ENCODE measurements around the gene GIT1. TPM values are rescaled to one million over a fixed set of nuclear protein-coding genes. Genes with fewer than 3 reads are reported as not detected.

The GIT1 gene
- total RNA-seq, 1 experiment from 2014 or later, result 24.2 TPM

DNA sequence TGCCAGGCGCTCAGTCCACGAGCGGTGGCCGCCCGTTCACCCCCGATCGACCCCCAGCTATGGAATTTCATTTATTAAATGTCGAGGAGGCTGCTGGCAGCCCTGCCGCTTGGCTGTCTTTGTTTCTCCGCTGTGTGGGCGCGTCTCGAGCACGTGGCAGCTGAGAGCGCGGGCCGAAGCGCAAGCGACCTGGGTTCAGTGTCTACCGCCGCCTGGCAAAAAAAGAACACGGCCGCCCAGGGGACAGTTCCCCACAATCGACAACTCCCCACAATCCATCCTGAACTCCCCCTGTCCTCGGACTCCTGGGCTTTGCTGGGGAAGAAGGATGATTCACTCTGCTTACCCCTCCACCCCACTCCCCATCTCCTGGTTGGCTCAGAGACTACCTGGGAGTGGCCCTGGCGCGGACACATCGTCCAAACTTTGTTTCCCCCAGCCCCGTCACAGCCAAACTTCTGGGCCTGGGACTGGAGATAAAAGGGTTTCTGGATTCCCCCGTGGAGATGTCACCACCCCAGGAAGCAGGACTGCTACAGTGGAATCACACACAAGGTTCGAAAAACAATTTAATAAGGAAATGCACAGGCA, 1.8 kb upstream of the GIT1 start:
- BruUV-seq (replicated peaks), result no TSS peak
- no peak for DNase-seq
- H3K4me1 ChIP-seq (ENCODE audit: insufficient read depth, low read length), result peaks cover 49% of the 10 kb centered on the region

DNA sequence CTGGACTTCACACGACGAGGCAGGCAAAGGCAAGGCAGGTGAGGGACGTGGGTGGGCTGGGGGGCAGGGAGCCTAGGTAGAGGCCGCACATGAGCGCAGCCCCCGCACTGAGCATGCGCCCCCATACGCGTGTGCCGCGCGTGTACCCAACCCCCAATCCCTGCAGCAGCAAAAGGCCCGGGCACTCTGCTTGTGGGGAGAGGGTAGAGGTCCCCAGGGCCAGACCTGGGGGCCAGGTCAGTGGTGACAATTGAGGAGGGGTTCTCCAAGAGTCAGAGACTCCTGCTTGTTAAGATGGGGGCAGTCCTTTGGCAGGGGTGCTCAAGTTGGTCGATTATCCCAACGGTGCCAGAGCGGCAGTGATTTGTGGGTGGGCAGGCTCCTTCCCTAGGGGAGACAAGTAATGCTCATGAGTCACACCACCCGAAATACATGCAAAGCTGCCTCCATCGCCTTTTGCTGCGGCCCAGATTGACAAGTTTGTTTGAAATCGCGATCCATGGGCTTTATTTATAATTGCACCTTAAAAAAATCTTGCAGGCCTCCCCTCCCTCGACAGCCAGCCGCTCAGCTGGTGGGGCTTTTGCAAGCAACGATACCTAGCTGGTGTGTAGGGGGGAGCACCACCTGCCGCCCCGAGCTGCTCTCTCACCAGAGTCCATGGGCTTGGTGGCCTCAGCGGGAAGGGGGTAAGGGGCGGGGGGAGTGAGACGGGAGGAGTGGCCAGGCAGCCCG, 1.1 kb upstream of the GIT1 start:
- no peak overlapping the region for H3K4me2 ChIP-seq (ENCODE audit: low read length)
- H3K4me1 ChIP-seq (ENCODE audit: insufficient read depth, low read length), result peaks cover 49% of the 10 kb centered on the region
- no peak overlapping the region for H3K9ac ChIP-seq (ENCODE audit: low read length)
- H3K27me3 ChIP-seq (ENCODE audit: low read length), result no peaks in the 10 kb centered on the region
- no peaks in the 10 kb centered on the region for H3K9me3 ChIP-seq (ENCODE audit: low read length)
- no peaks in the 10 kb centered on the region for H3K9me2 ChIP-seq (replicated peaks; ENCODE audit: low read length)
- DNase-seq, result no peak
- no peaks in the 10 kb centered on the region for H3K36me3 ChIP-seq (ENCODE audit: low read depth, low read length)
- H3F3A ChIP-seq (ENCODE audit: low read length, unreplicated experiment), result no peaks in the 10 kb centered on the region
- no TSS peak for BruUV-seq (replicated peaks)
- no peaks in the 10 kb centered on the region for H4K20me1 ChIP-seq (ENCODE audit: low read length)
- no peak overlapping the region for H3K27ac ChIP-seq (ENCODE audit: low read length)
- peaks cover 40% of the 10 kb centered on the region for H3K79me2 ChIP-seq (ENCODE audit: low read length)
- intact Hi-C loops (cut with micrococcal nuclease), result no loop called here
- POLR2A ChIA-PET (ENCODE audit: unreplicated experiment), result interaction anchor here (0.7 kb wide), 1 partner anchor 10 kb away, joined by 9 read pairs; no protein-coding TSS in a partner anchor
- TF ChIP-seq EZH2 (IDR thresholded peaks at IDR 0.05; ENCODE audit: low read length, unreplicated experiment) (no peak), EZH2phosphoT487 (IDR thresholded peaks at IDR 0.05; ENCODE audit: borderline replicate concordance, low read length) (no peak)
- TF ChIP-seq, protein P1, sequence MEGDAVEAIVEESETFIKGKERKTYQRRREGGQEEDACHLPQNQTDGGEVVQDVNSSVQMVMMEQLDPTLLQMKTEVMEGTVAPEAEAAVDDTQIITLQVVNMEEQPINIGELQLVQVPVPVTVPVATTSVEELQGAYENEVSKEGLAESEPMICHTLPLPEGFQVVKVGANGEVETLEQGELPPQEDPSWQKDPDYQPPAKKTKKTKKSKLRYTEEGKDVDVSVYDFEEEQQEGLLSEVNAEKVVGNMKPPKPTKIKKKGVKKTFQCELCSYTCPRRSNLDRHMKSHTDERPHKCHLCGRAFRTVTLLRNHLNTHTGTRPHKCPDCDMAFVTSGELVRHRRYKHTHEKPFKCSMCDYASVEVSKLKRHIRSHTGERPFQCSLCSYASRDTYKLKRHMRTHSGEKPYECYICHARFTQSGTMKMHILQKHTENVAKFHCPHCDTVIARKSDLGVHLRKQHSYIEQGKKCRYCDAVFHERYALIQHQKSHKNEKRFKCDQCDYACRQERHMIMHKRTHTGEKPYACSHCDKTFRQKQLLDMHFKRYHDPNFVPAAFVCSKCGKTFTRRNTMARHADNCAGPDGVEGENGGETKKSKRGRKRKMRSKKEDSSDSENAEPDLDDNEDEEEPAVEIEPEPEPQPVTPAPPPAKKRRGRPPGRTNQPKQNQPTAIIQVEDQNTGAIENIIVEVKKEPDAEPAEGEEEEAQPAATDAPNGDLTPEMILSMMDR (conservative IDR thresholded peaks at IDR 0.05; ENCODE audit: low read depth, low read length), result no peak
- CTCF ChIA-PET, result interaction anchor here (1.1 to 2.5 kb wide), 2 partner anchors 12 to 27 kb away, joined by 4 to 26 read pairs; no protein-coding TSS in a partner anchor
- 0 out of 2 replicates have a peak overlapping the region, but pooled peaks have one; percentile 95 for H2AFZ ChIP-seq (ENCODE audit: low read length)
- no peak for ATAC-seq
- H3K4me3 ChIP-seq (ENCODE audit: low read length), result no peak overlapping the region

More for the DNA sequence above, 1.8 kb upstream of the GIT1 start:
- Histone ChIP-seq H3K79me2 (ENCODE audit: low read length) (peaks cover 35% of the 10 kb centered on the region), H3K4me3 (ENCODE audit: low read length) (peak overlapping the region; percentile 13; the same call in 1 of the 2 replicates), H3K9me3 (ENCODE audit: low read length) (no peaks in the 10 kb centered on the region), H3F3A (ENCODE audit: low read length, unreplicated experiment) (no peaks in the 10 kb centered on the region), H3K4me2 (ENCODE audit: low read length) (peak overlapping the region; percentile 82), H4K20me1 (ENCODE audit: low read length) (no peaks in the 10 kb centered on the region), H3K9ac (ENCODE audit: low read length) (no peak overlapping the region), H3K27ac (ENCODE audit: low read length) (no peak overlapping the region), H3K27me3 (ENCODE audit: low read length) (no peaks in the 10 kb centered on the region), H2AFZ (ENCODE audit: low read length) (peak overlapping the region; percentile 69), H3K36me3 (ENCODE audit: low read depth, low read length) (no peaks in the 10 kb centered on the region), H3K9me2 (replicated peaks; ENCODE audit: low read length) (no peaks in the 10 kb centered on the region)
- no peak for ATAC-seq
- intact Hi-C loops (cut with micrococcal nuclease), result no loop called here
- CTCF ChIA-PET, result interaction anchor here (1.1 to 2.5 kb wide), 3 partner anchors 12 to 221 kb away, joined by 4 to 26 read pairs (median 6); no protein-coding TSS in a partner anchor
- TF ChIP-seq EZH2 (IDR thresholded peaks at IDR 0.05; ENCODE audit: low read length, unreplicated experiment) (no peak), EZH2phosphoT487 (IDR thresholded peaks at IDR 0.05; ENCODE audit: borderline replicate concordance, low read length) (no peak)
- TF ChIP-seq, protein P1 (conservative IDR thresholded peaks at IDR 0.05; ENCODE audit: low read depth, low read length), result no peak
- POLR2A ChIA-PET (ENCODE audit: unreplicated experiment), result interaction anchor here (0.7 kb wide), 1 partner anchor 10 kb away, joined by 9 read pairs; no protein-coding TSS in a partner anchor
